ENCODE data around the gene MAD1L1. TPM values are rescaled to one million over a fixed set of nuclear protein-coding genes. Genes with fewer than 3 reads are reported as not detected.

MAD1L1 gene
- polyA plus RNA-seq, 2 donors = 18.0 to 24.9 TPM

DNA sequence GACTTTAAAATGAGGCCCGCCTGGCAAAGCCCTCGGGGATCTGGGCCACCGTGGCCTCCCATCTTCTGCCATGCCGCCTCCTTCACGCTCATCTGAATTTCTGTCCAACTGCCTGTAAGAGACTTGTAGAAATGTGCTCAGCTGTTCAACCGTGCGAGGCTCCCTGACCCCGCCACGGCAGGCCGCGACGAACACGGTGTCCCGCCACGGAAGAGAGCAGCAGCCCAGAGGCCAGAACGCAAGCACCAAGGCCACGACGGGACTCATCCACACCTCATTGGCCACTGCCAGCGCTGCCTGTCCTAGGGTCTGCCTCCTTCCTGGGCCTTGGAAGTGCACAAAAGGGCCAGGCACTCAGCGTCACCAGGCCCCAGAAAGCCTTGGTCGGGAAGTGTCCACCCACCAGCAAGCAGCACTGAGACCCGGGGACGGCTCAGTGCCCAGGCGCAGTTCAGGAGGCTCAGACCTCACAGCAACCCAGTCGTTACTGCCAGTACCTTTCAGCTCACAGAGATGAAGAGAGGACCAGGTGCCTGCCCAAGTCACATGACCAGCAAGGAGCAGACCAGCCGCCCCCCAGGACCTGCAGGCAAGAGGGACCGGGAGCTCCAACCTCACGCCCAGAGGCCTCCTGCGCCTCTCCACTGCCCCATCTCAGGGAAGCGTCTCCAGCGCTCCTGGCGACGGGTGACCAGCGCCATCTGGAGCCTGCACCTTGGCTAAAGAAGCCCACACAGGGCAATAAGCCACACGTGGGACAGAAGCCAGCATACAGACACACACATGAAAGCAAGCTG lies 85.9 kb downstream of the MAD1L1 start:
- no peak overlapping the region for H3K4me3 ChIP-seq (ENCODE audit: low read depth in 1 of 2, low read length in 2 of 2)
- no peaks in the 10 kb centered on the region for H3K27me3 ChIP-seq (ENCODE audit: control insufficient read depth in 1 of 2, insufficient read depth in 2 of 2, low read length in 2 of 2)
- H3K4me1 ChIP-seq (ENCODE audit: control insufficient read depth in 2 of 2, insufficient read depth in 2 of 2, low read length in 1 of 2) = no peaks in the 10 kb centered on the region
- WGBS, 2 donors = 93 to 94% methylated on average over 35 of the region's 35 CpGs
- peaks cover 5 to 43% of the 10 kb centered on the region in 2 donors for H3K36me3 ChIP-seq (ENCODE audit: control insufficient read depth in 2 of 2, insufficient read depth in 2 of 2, low read length in 1 of 2)
- no peaks in the 10 kb centered on the region for H3K9me3 ChIP-seq (ENCODE audit: control insufficient read depth in 2 of 2, insufficient read depth in 1 of 2, low read depth in 1 of 2, low read length in 1 of 2)
- no peak overlapping the region for H3K27ac ChIP-seq (ENCODE audit: low read depth in 2 of 2, low read length in 1 of 2)

DNA sequence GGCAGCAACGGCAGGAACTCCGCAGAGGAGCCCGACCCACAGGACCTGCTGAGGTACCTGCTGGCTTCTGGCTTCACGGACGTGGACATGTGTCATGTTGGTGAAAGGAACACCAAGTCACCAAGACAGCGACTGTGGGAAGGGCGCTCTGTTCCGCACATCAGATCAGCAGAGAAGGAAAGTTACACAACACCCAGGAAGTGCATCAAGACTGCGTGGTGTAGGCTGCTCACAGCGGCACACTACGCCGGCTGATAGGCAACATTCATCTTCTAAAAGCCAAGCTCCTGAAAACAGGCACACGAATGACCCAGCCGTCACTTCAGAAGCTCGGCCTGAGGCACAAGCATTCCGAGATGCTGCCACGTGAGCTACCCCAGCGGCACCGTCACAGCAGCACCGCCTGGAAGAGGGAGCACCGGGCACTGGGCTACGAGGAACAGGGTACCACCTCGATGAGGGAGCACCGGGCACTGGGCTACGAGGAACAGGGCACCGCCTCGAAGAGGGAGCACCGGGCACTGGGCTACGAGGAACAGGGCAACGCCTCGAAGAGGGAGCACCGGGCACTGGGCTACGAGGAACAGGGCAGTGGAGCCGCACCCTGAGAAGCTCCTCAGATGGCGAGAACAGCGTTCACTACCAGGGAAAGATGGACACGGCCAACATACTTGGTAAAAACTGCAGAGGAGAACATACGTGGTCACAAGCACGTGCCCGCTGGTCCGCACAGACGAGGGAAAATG lies 86.7 kb downstream of the MAD1L1 start:
- Histone ChIP-seq H3K27me3 (ENCODE audit: control insufficient read depth in 1 of 2, insufficient read depth in 2 of 2, low read length in 2 of 2) (no peaks in the 10 kb centered on the region), H3K27ac (ENCODE audit: low read depth in 2 of 2, low read length in 1 of 2) (no peak overlapping the region), H3K9me3 (ENCODE audit: control insufficient read depth in 2 of 2, insufficient read depth in 1 of 2, low read depth in 1 of 2, low read length in 1 of 2) (no peaks in the 10 kb centered on the region), H3K4me1 (ENCODE audit: control insufficient read depth in 2 of 2, insufficient read depth in 2 of 2, low read length in 1 of 2) (no peaks in the 10 kb centered on the region), H3K4me3 (ENCODE audit: low read depth in 1 of 2, low read length in 2 of 2) (no peak overlapping the region), H3K36me3 (ENCODE audit: control insufficient read depth in 2 of 2, insufficient read depth in 2 of 2, low read length in 1 of 2) (peaks cover 5 to 43% of the 10 kb centered on the region in 2 donors)
- WGBS, 2 donors = 95 to 97% methylated on average over 42 of the region's 42 CpGs

- no peaks in the 10 kb centered on the region for H3K4me1 ChIP-seq (ENCODE audit: control insufficient read depth in 2 of 2, insufficient read depth in 2 of 2, low read length in 1 of 2)
- H3K27ac ChIP-seq (ENCODE audit: low read depth in 2 of 2, low read length in 1 of 2) = no peak overlapping the region
- 97% methylated on average over 15 of the region's 15 CpGs for WGBS, 2 donors
- H3K36me3 ChIP-seq (ENCODE audit: control insufficient read depth in 2 of 2, insufficient read depth in 2 of 2, low read length in 1 of 2) = peaks cover 5 to 43% of the 10 kb centered on the region in 2 donors
- H3K27me3 ChIP-seq (ENCODE audit: control insufficient read depth in 1 of 2, insufficient read depth in 2 of 2, low read length in 2 of 2) = no peaks in the 10 kb centered on the region
- no peak overlapping the region for H3K4me3 ChIP-seq (ENCODE audit: low read depth in 1 of 2, low read length in 2 of 2)
- no peaks in the 10 kb centered on the region for H3K9me3 ChIP-seq (ENCODE audit: control insufficient read depth in 2 of 2, insufficient read depth in 1 of 2, low read depth in 1 of 2, low read length in 1 of 2)
Observed at GRCh38 chr7:2144926-2145325, 87.8 kb downstream of the MAD1L1 start.

- Histone ChIP-seq H3K4me1 (ENCODE audit: control insufficient read depth in 2 of 2, insufficient read depth in 2 of 2, low read length in 1 of 2) (no peaks in the 10 kb centered on the region), H3K9me3 (ENCODE audit: control insufficient read depth in 2 of 2, insufficient read depth in 1 of 2, low read depth in 1 of 2, low read length in 1 of 2) (no peaks in the 10 kb centered on the region), H3K27ac (ENCODE audit: low read depth in 2 of 2, low read length in 1 of 2) (no peak overlapping the region), H3K36me3 (ENCODE audit: control insufficient read depth in 2 of 2, insufficient read depth in 2 of 2, low read length in 1 of 2) (peaks cover 5 to 43% of the 10 kb centered on the region in 2 donors), H3K4me3 (ENCODE audit: low read depth in 1 of 2, low read length in 2 of 2) (no peak overlapping the region), H3K27me3 (ENCODE audit: control insufficient read depth in 1 of 2, insufficient read depth in 2 of 2, low read length in 2 of 2) (no peaks in the 10 kb centered on the region)
- WGBS, 2 donors = 93 to 94% methylated on average over 25 of the region's 25 CpGs
Observed at GRCh38 chr7:2143981-2144595, 88.7 kb downstream of the MAD1L1 start.

- Histone ChIP-seq H3K36me3 (ENCODE audit: control insufficient read depth in 2 of 2, insufficient read depth in 2 of 2, low read length in 1 of 2) (peaks cover 5 to 40% of the 10 kb centered on the region in 2 donors), H3K4me1 (ENCODE audit: control insufficient read depth in 2 of 2, insufficient read depth in 2 of 2, low read length in 1 of 2) (no peaks in the 10 kb centered on the region), H3K4me3 (ENCODE audit: low read depth in 1 of 2, low read length in 2 of 2) (no peak overlapping the region), H3K27ac (ENCODE audit: low read depth in 2 of 2, low read length in 1 of 2) (no peak overlapping the region), H3K9me3 (ENCODE audit: control insufficient read depth in 2 of 2, insufficient read depth in 1 of 2, low read depth in 1 of 2, low read length in 1 of 2) (no peaks in the 10 kb centered on the region), H3K27me3 (ENCODE audit: control insufficient read depth in 1 of 2, insufficient read depth in 2 of 2, low read length in 2 of 2) (no peaks in the 10 kb centered on the region)
- 82 to 95% methylated on average over 7 of the region's 7 CpGs for WGBS, 2 donors
Observed at GRCh38 chr7:2143450-2143849, 89.3 kb downstream of the MAD1L1 start.

DNA sequence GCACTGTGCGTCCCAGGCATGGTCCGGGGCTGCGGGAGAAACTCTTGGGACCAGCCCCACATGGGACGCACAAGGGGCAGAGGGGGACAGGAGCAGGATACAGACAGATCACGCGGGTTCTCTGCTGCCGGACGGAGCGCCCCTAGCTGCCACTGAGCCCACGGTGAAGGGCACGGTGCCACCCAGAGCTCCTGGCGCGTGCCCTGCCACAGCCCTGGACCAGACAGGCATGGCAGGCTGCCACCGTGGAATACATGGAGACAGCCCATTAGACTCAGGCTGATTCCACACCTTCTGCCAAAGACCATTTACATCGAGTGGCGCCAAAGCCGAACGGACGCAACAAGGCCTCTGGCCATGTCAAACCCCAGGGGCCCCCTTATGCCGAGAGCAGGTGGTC lies 90.4 kb downstream of the MAD1L1 start:
- no peaks in the 10 kb centered on the region for H3K4me1 ChIP-seq (ENCODE audit: control insufficient read depth in 2 of 2, insufficient read depth in 2 of 2, low read length in 1 of 2)
- WGBS, 2 donors = 95 to 97% methylated on average over 20 of the region's 20 CpGs
- H3K9me3 ChIP-seq (ENCODE audit: control insufficient read depth in 2 of 2, insufficient read depth in 1 of 2, low read depth in 1 of 2, low read length in 1 of 2) = no peaks in the 10 kb centered on the region
- H3K36me3 ChIP-seq (ENCODE audit: control insufficient read depth in 2 of 2, insufficient read depth in 2 of 2, low read length in 1 of 2) = peaks cover 5 to 49% of the 10 kb centered on the region in 2 donors
- no peaks in the 10 kb centered on the region for H3K27me3 ChIP-seq (ENCODE audit: control insufficient read depth in 1 of 2, insufficient read depth in 2 of 2, low read length in 2 of 2)
- H3K4me3 ChIP-seq (ENCODE audit: low read depth in 1 of 2, low read length in 2 of 2) = no peak overlapping the region
- H3K27ac ChIP-seq (ENCODE audit: low read depth in 2 of 2, low read length in 1 of 2) = no peak overlapping the region

GRCh38 chr7:2141651-2142050 lies 91.1 kb downstream of the MAD1L1 start:
- Histone ChIP-seq H3K27me3 (ENCODE audit: control insufficient read depth in 1 of 2, insufficient read depth in 2 of 2, low read length in 2 of 2) (no peaks in the 10 kb centered on the region), H3K36me3 (ENCODE audit: control insufficient read depth in 2 of 2, insufficient read depth in 2 of 2, low read length in 1 of 2) (peaks cover 5 to 47% of the 10 kb centered on the region in 2 donors), H3K4me1 (ENCODE audit: control insufficient read depth in 2 of 2, insufficient read depth in 2 of 2, low read length in 1 of 2) (no peaks in the 10 kb centered on the region), H3K9me3 (ENCODE audit: control insufficient read depth in 2 of 2, insufficient read depth in 1 of 2, low read depth in 1 of 2, low read length in 1 of 2) (no peaks in the 10 kb centered on the region), H3K4me3 (ENCODE audit: low read depth in 1 of 2, low read length in 2 of 2) (no peak overlapping the region), H3K27ac (ENCODE audit: low read depth in 2 of 2, low read length in 1 of 2) (no peak overlapping the region)
- WGBS, 2 donors = 87 to 96% methylated on average over 14 of the region's 14 CpGs

DNA sequence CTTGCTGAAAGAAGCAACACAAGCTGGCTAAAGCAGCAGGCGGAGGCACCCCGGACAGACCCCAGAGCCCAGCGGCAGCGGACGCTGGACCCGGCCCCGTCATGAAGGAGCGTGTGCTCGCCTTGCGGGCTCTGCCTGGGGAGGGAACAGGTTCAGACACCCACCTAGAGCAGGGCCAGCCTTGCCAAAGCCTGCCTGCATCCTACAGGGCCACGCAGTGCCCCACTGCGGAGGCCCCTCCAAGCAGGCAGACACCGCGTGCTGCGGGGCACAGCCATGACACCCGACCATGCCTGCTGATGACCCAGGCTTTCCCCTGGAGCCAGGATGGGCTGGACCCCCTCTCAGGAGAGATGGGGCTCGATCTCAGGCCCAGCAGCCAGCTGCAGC lies 91.7 kb downstream of the MAD1L1 start:
- Histone ChIP-seq H3K9me3 (ENCODE audit: control insufficient read depth in 2 of 2, insufficient read depth in 1 of 2, low read depth in 1 of 2, low read length in 1 of 2) (no peaks in the 10 kb centered on the region), H3K4me1 (ENCODE audit: control insufficient read depth in 2 of 2, insufficient read depth in 2 of 2, low read length in 1 of 2) (no peaks in the 10 kb centered on the region), H3K27me3 (ENCODE audit: control insufficient read depth in 1 of 2, insufficient read depth in 2 of 2, low read length in 2 of 2) (no peaks in the 10 kb centered on the region), H3K36me3 (ENCODE audit: control insufficient read depth in 2 of 2, insufficient read depth in 2 of 2, low read length in 1 of 2) (peaks cover 5 to 43% of the 10 kb centered on the region in 2 donors), H3K4me3 (ENCODE audit: low read depth in 1 of 2, low read length in 2 of 2) (no peak overlapping the region), H3K27ac (ENCODE audit: low read depth in 2 of 2, low read length in 1 of 2) (no peak overlapping the region)
- 80 to 91% methylated on average over 17 of the region's 17 CpGs for WGBS, 2 donors

- Histone ChIP-seq H3K9me3 (ENCODE audit: control insufficient read depth in 2 of 2, insufficient read depth in 1 of 2, low read depth in 1 of 2, low read length in 1 of 2) (no peaks in the 10 kb centered on the region), H3K4me3 (ENCODE audit: low read depth in 1 of 2, low read length in 2 of 2) (no peak overlapping the region), H3K27ac (ENCODE audit: low read depth in 2 of 2, low read length in 1 of 2) (no peak overlapping the region), H3K4me1 (ENCODE audit: control insufficient read depth in 2 of 2, insufficient read depth in 2 of 2, low read length in 1 of 2) (no peaks in the 10 kb centered on the region), H3K36me3 (ENCODE audit: control insufficient read depth in 2 of 2, insufficient read depth in 2 of 2, low read length in 1 of 2) (peaks cover 9 to 38% of the 10 kb centered on the region in 2 donors), H3K27me3 (ENCODE audit: control insufficient read depth in 1 of 2, insufficient read depth in 2 of 2, low read length in 2 of 2) (no peaks in the 10 kb centered on the region)
- WGBS, 2 donors = 90 to 93% methylated on average over 21 of the region's 21 CpGs
Observed at GRCh38 chr7:2140216-2141020, 92.3 kb downstream of the MAD1L1 start.

All from esophagus (tissue), 2 donors.